SK-N-SH (cell line): ENCODE data around the gene HASPIN.

Experiments
- CHD2 ChIP-seq: fragments of 150-350 bp; IDR thresholded peaks from 2 replicates; pipeline ENCODE4 v1.6.1; 2018; ENCODE audit warnings: low read length; ENCODE audit not compliant: partially characterized antibody
- NRF1 ChIP-seq: IDR thresholded peaks from 2 replicates; pipeline ENCODE4 v1.6.1; 2012; ENCODE audit warnings: low read depth, mild to moderate bottlenecking, low read length
- POLR2AphosphoS5 ChIP-seq: IDR thresholded peaks from 2 replicates; pipeline ENCODE4 v1.6.1; 2012; ENCODE audit warnings: low read depth, low read length
- TF ChIP-seq, protein P1 (sequence below): IDR thresholded peaks from 2 replicates; pipeline ENCODE4 v1.4.0; 2012; ENCODE audit warnings: low read depth
- TF ChIP-seq, protein P2 (sequence below): fragments of 200-600 bp; sonication (generic); IDR thresholded peaks from 2 replicates; pipeline ENCODE4 v1.6.1; 2017; ENCODE audit warnings: antibody characterized with exemption, mild to moderate bottlenecking, moderate library complexity
- TF ChIP-seq, protein P3 (sequence below): IDR thresholded peaks from 2 replicates; pipeline ENCODE4 v1.6.1; 2012; ENCODE audit warnings: mild to moderate bottlenecking, low read depth, low read length, moderate library complexity

DNA sequence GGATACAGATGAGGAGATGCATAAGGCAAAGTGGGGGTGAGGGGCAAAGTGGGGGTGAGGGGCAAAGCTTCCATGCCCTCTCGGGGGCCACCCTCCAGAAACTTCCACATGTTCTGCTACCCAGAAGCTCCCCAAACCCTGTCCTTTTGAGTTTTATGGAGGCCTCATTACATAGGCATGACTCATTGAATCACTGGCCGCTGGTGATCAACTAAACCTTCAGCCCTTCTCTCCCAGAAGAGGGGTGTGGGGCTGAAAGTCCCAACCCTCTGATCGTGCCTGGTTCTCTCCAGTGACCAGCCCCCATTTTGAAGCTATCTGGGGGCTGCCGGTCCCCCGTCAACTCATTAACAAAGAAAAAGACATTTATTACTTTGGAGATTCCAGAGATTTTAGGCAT, 49.8 kb downstream of the HASPIN start:
- TF ChIP-seq NRF1 (no peak), CHD2 (no peak), POLR2AphosphoS5 (no peak)
- TF ChIP-seq, protein P1, sequence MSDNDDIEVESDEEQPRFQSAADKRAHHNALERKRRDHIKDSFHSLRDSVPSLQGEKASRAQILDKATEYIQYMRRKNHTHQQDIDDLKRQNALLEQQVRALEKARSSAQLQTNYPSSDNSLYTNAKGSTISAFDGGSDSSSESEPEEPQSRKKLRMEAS, result no peak
- TF ChIP-seq, protein P2, sequence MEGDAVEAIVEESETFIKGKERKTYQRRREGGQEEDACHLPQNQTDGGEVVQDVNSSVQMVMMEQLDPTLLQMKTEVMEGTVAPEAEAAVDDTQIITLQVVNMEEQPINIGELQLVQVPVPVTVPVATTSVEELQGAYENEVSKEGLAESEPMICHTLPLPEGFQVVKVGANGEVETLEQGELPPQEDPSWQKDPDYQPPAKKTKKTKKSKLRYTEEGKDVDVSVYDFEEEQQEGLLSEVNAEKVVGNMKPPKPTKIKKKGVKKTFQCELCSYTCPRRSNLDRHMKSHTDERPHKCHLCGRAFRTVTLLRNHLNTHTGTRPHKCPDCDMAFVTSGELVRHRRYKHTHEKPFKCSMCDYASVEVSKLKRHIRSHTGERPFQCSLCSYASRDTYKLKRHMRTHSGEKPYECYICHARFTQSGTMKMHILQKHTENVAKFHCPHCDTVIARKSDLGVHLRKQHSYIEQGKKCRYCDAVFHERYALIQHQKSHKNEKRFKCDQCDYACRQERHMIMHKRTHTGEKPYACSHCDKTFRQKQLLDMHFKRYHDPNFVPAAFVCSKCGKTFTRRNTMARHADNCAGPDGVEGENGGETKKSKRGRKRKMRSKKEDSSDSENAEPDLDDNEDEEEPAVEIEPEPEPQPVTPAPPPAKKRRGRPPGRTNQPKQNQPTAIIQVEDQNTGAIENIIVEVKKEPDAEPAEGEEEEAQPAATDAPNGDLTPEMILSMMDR, result no peak
- TF ChIP-seq, protein P3, sequence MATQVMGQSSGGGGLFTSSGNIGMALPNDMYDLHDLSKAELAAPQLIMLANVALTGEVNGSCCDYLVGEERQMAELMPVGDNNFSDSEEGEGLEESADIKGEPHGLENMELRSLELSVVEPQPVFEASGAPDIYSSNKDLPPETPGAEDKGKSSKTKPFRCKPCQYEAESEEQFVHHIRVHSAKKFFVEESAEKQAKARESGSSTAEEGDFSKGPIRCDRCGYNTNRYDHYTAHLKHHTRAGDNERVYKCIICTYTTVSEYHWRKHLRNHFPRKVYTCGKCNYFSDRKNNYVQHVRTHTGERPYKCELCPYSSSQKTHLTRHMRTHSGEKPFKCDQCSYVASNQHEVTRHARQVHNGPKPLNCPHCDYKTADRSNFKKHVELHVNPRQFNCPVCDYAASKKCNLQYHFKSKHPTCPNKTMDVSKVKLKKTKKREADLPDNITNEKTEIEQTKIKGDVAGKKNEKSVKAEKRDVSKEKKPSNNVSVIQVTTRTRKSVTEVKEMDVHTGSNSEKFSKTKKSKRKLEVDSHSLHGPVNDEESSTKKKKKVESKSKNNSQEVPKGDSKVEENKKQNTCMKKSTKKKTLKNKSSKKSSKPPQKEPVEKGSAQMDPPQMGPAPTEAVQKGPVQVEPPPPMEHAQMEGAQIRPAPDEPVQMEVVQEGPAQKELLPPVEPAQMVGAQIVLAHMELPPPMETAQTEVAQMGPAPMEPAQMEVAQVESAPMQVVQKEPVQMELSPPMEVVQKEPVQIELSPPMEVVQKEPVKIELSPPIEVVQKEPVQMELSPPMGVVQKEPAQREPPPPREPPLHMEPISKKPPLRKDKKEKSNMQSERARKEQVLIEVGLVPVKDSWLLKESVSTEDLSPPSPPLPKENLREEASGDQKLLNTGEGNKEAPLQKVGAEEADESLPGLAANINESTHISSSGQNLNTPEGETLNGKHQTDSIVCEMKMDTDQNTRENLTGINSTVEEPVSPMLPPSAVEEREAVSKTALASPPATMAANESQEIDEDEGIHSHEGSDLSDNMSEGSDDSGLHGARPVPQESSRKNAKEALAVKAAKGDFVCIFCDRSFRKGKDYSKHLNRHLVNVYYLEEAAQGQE, result no peak
